Neural progenitor cell (in vitro differentiated cells): ENCODE data around the gene EXO1.

Source experiments
- CTCF ChIP-seq: fragments of 200-600 bp; sonication (generic); IDR thresholded peaks from 2 replicates; pipeline ENCODE4 v1.5.1; 2017; ENCODE audit warnings: antibody characterized with exemption, mild to moderate bottlenecking
- EZH2 ChIP-seq: fragments of 200-600 bp; sonication (generic); IDR thresholded peaks from 2 replicates; pipeline ENCODE4 v1.6.1; 2017; ENCODE audit warnings: antibody characterized with exemption, mild to moderate bottlenecking, moderate library complexity

GRCh38 chr1:241848686-241849344 is 811 bp downstream of the EXO1 start:
- TF ChIP-seq CTCF, result no peak
- no peak for TF ChIP-seq EZH2
